Measurements from ENCODE around the gene FANCI.

- TF ChIP-seq CTCF (IDR thresholded peaks at IDR 0.05) (no peak), POLR2A (IDR thresholded peaks at IDR 0.05) (no peak)
These were observed 37.7 kb upstream of the FANCI start for GRCh38 chr15:89205991-89206585.
